ENCODE results near the gene GSS. TPM values are rescaled to one million over a fixed set of nuclear protein-coding genes. Genes with fewer than 3 reads are reported as not detected.

The GSS gene
- total and polyA plus RNA-seq, 2 of the 8 experiments (the other 6 are each of a cell fraction or from before 2014, with no cell fraction given) = 34.6 to 43.2 TPM

- Histone ChIP-seq H3K79me1 (ENCODE audit: low read depth, low read length) (no peaks in the 10 kb centered on the region; the same call in 1 of the 2 replicates), H3K4me3 (ENCODE audit: extremely low read depth in 1 of 4, insufficient read depth in 2 of 4, low read depth in 3 of 4, low read length in 4 of 4) (no peak overlapping the region), H3K4me1 (replicated peaks in 1 of 4; ENCODE audit: control insufficient read depth in 3 of 4, insufficient read depth in 4 of 4, low read length in 3 of 4) (no peaks in the 10 kb centered on the region), H2BK20ac (ENCODE audit: low read length) (no peak overlapping the region), H4K8ac (ENCODE audit: extremely low read depth, insufficient read depth, low read length) (no peak overlapping the region), H3K23ac (ENCODE audit: insufficient read length) (no peak overlapping the region), H3K4me2 (ENCODE audit: insufficient read depth in 1 of 2, low read depth in 2 of 2, low read length in 2 of 2) (no peak overlapping the region), H3K79me2 (ENCODE audit: control insufficient read depth in 1 of 2, insufficient read depth in 2 of 2, low read length in 2 of 2) (no peaks in the 10 kb centered on the region), H3K14ac (ENCODE audit: insufficient read length) (no peak overlapping the region), H2BK5ac (ENCODE audit: low read depth, low read length) (no peak overlapping the region), H3K27ac (ENCODE audit: low read depth, low read length) (no peak overlapping the region), H3K18ac (ENCODE audit: extremely low read depth, low read length) (no peak overlapping the region), H4K91ac (replicated peaks; ENCODE audit: insufficient read length, low read length) (no peak overlapping the region), H2AK5ac (ENCODE audit: low read depth, low read length) (no peak overlapping the region), H4K20me1 (replicated peaks in 1 of 2; ENCODE audit: control insufficient read depth in 1 of 2, insufficient read depth in 2 of 2, low read length in 2 of 2) (peaks cover 0 to 4% of the 10 kb centered on the region in 2 experiments), H4K5ac (ENCODE audit: insufficient read length, low read depth, low read length) (no peak overlapping the region), H2AFZ (ENCODE audit: low read length) (no peak overlapping the region), H3K56ac (replicated peaks; ENCODE audit: insufficient read length, low read depth, low read length) (no peak overlapping the region), H2BK12ac (ENCODE audit: low read depth, low read length) (no peak overlapping the region), H3K9ac (replicated peaks in 1 of 4; ENCODE audit: extremely low read depth in 1 of 4, low read depth in 3 of 4, low read length in 3 of 4) (no peak overlapping the region), H3K9me3 (ENCODE audit: insufficient read depth in 2 of 2, low read depth in 1 of 2, low read length in 1 of 2) (peaks cover 2 to 4% of the 10 kb centered on the region in 2 experiments; a peak in 2 of 4 replicates), H3K4ac (replicated peaks; ENCODE audit: insufficient read length, low read depth, low read length) (no peak overlapping the region), H2BK15ac (ENCODE audit: low read length) (no peak overlapping the region), H2BK120ac (replicated peaks; ENCODE audit: low read depth, low read length) (no peak overlapping the region), H3K36me3 (ENCODE audit: control insufficient read depth in 2 of 4, insufficient read depth in 4 of 4, low read length in 3 of 4) (peaks cover 0 to 12% (median 0%) of the 10 kb centered on the region in 4 experiments; a peak in 3 of 8 replicates), H3K27me3 (replicated peaks in 1 of 4; ENCODE audit: control insufficient read depth in 3 of 4, extremely low read depth in 1 of 4, insufficient read depth in 3 of 4, low read length in 3 of 4) (no peaks in the 10 kb centered on the region), H3K23me2 (ENCODE audit: low read depth, low read length) (no peaks in the 10 kb centered on the region; the same call in 1 of the 2 replicates)
- ChIA-PET POLR2A (ENCODE audit: partially characterized antibody) (interaction anchor here (1.1 kb wide), 1 partner anchor 16 kb away, joined by 3 read pairs; no protein-coding TSS in a partner anchor), CTCF (ENCODE audit: partially characterized antibody) (interaction anchor here (0.9 kb wide), 1 partner anchor 73 kb away, joined by 3 read pairs; no protein-coding TSS in a partner anchor)
- FAIRE-seq (no peak), DNase-seq (ENCODE audit: low read depth in 1 of 2, low spot score in 2 of 2) (no peak)
- WGBS, 2 experiments (ENCODE audit: extremely low coverage in 1 of 2, insufficient coverage in 1 of 2, insufficient read length in 1 of 2, insufficient replicate concordance in 2 of 2, low coverage in 1 of 2, low lambda C conversion rate in 2 of 2, missing lambda C conversion rate in 1 of 2) = 82% methylated on average over 3 of the region's 3 CpGs; no CpG with 5 or more reads in 1 of the 2 experiments
- TF ChIP-seq ATF3 (IDR thresholded peaks at IDR 0.05; ENCODE audit: insufficient read depth, low read depth, low read length) (no peak), TAF7 (optimal IDR thresholded peaks at IDR 0.05; ENCODE audit: borderline replicate concordance, low read depth, low read length) (no peak), BACH1 (IDR thresholded peaks at IDR 0.05; ENCODE audit: low read length) (no peak), PHF8 (conservative IDR thresholded peaks at IDR 0.05; ENCODE audit: low read depth, low read length) (no peak), RXRA (IDR thresholded peaks at IDR 0.05; ENCODE audit: insufficient read depth, low read depth, low read length) (no peak), NRF1 (IDR thresholded peaks at IDR 0.05; ENCODE audit: low read depth, low read length) (no peak), KDM5A (IDR thresholded peaks at IDR 0.05; ENCODE audit: low read length) (no peak), RFX5 (IDR thresholded peaks at IDR 0.05; ENCODE audit: borderline replicate concordance, low read depth, low read length) (no peak)
Measured at GRCh38 chr20:34921436-34921835, 34.2 kb downstream of the GSS start.

Data from H1 (cell line).